GM19099 (cell line): ENCODE data around the gene LDLRAD4.

Experiments used
- POLR2A ChIP-seq: IDR thresholded peaks from 3 replicates; pipeline ENCODE4 v1.6.1; 2011; ENCODE audit warnings: low read depth; ENCODE audit not compliant: insufficient read length; ENCODE audit errors: extremely low read depth

Gene LDLRAD4

DNA sequence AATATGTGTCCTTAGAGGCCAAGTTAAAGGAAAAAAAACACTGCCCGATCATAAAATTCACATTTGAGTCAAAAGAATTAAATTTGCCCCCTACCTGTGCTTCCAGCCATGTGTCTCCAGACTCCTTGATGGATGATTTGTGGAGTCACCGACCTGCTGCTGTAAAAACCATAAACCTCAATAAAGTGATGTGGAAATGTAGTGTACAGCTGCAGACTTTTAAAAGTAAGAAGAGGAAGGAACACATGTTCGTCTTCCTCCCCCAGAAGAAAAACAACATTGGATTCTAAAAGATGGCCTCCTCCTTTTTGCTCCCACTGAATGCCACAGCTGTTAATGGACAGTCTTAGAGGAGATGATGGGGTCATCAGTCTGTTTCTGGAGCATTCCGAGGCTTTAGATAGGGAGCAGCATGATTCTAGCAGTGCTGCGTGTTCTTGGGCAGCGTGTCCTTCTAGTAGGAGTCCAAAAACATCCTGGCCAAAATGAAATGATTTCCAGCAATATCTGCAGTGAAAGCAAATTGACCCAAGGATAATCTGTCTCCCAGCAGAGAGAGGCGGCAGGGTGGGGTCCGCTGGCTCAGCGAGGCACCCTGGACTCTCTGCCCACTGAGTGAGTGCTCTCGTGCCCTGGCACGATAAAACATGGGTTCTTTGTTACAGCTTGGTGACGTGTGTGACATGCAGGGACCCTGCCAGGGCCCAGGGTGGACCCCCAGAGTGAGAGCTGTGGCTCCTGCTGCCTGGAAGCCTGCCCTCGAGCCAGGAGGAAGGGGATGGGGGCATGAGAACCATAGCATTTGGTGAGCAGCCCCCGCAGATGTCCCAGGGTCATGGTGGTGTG is 311.7 kb downstream of the LDLRAD4 start:
- no peak for TF ChIP-seq POLR2A

GRCh38 chr18:13530879-13531387 is 312.4 kb downstream of the LDLRAD4 start:
- TF ChIP-seq POLR2A = no peak

DNA sequence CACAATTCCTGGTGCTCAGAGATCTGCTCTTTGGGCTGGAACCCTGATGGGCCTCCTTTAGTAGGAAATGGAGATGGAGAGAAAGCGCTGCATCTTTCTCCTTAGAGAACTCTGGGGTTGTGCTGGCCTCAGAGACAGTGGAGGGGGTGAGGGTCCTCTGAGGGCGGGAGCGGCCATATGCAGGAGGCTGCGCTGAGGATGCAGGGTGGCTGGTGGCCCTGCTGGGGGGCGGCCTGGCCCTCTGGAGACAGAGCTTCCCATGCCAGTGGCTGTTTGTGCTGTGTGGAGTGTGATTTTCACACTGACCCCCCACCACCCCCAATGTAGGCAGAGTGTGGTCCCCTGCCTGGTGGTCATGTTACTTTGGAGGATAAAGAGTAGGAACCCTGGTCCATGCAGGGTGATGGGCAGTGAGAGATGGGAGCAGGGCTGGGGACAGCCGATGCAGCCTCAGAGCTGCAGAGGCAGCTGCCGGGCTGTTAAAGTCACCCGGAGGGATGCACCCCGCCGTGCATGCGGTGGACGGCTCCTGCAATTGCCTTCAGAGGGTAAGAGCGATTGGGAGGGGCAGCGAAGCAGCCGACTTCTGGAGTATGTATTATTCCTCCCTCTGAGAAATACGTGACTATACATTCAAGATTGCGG is 313.2 kb downstream of the LDLRAD4 start:
- no peak for TF ChIP-seq POLR2A

DNA sequence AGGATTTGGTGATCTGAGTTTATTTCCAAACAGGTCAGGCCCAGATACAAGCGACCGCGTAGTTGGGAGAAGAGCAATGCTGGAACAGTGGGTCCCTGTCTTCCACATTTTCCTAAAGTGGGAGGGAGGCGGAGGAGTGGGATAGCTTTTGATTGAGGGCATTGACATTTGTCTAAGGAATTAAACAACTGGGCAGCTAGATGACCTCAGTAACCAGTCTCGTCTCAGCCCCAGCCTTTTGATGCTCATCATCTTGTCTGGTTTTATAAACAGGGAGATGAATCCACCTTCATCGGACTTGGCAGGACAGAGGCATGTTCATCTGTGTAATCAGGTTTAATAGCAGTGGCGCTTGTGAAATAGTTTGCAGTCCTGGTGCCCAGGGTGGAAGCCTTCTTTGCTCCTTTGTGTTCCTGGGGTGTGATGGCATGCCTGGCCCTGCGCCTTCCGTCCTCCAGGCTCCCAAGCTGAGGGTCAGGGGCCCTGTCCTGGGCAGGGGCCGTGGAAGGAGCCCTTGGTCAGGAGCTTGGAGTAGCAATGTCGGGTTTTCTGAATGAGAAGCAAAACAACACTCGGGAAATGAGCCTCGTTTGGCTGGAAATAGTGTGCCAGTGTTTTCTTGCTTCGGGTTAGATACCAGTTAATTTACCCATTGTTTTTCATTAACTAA is 314.0 kb downstream of the LDLRAD4 start:
- TF ChIP-seq POLR2A = no peak

- TF ChIP-seq POLR2A = no peak
Measured at GRCh38 chr18:13534631-13535030, 316.1 kb downstream of the LDLRAD4 start.

DNA sequence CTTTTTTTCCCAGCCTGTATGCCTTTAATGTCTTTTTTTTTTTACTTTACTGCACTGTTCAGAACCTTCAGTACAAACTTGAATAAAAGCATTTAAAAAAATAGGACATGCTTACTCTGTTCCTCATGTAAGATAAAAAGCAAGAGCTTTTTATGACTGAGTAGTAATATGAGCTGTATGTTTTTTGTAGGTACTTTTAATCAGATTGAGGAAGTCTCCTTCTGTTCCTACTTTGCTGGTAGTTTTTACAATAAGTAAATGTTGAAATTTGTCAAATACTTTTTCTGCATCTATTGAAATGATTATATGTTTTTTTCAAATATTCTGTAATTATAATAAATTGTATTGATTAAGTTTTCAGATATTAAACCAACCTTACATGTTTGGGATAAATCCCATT is 318.0 kb downstream of the LDLRAD4 start:
- no peak for TF ChIP-seq POLR2A

DNA sequence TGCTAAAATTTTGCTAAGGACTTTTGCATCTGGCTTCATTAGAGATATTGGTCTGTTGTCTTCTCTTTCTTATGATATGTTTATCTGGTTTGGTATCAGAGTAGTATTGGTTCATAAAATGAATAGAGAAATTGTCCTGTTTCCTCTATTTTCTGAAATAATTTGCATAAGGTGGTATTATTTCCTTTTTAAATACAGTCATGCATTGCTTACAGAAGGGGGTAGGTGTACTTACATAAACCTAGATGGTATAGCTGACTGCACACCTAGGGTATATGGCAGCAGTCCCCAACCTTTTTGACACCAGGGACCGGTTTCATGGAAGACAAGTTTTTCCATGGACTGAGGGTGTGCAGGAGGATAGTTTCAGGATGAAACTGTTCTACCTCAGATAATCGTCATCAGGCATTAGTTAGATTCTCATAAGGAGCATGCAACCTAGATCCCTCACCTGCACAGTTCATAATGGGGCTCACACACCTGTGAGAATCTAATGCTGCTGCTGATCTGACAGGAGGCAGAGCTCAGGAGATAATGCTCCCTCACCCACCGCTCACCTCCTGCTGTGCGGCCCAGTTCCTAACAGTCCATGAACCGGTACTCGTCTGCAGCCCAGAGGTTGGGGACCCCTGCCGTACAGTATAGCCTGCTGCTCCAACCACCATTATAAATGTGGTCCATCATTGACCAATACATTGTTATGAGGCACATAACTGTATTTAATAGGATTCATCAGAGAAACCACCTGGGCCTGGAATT is 318.6 kb downstream of the LDLRAD4 start:
- TF ChIP-seq POLR2A = no peak

DNA sequence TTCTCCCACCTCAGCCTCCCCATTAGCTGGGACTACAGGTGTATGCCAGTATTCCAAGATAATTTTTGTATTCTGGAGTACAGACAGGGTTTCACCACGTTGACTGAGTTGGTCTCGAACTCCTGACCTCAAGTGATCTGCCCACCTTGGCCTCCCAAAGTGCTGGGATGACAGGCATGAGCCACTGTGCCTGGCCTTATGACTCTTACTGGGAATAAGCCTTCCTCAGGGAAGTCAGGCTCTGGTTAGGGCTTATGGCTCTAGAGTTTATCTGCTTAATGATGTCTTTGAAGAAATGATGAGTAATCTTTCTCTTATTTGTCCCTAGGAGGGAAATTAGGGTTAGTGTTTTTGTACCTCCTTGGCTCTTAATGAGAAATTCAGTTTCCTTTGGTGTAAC is 320.1 kb downstream of the LDLRAD4 start:
- no peak for TF ChIP-seq POLR2A

- TF ChIP-seq POLR2A = no peak
Measured at GRCh38 chr18:13539050-13539449, 320.5 kb downstream of the LDLRAD4 start.

DNA sequence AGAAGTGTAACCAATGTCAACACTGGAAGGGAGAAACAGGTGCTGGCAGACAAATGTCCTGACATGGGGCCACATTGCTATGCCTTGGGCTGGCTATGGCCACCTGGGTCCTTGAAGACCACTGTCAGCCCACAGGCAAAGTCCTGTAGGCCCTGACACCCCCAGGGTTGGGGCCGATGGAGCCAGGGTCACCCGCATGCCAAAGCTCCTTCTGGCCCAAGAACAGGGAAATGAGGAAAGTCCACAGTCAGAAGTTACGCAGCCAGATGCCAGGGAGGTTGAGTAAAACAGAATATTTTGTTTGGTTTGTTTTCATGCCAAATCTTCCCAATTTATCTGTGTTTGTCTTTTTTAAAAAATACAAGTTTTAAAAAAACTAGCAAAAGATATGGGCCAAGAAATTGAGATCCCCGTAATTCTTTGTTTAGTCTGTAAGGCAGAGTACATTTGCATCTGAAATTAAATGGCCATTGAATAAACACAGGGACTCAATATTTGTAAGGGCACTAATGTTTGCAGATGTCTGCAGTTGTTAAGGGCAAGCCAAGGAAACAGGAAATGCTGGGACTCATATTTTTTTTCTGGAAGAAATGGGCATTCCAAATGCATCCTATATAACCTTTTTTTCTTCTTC is 321.4 kb downstream of the LDLRAD4 start:
- TF ChIP-seq POLR2A = no peak

- no peak for TF ChIP-seq POLR2A
Measured at GRCh38 chr18:13540477-13541182, 322.1 kb downstream of the LDLRAD4 start.

GRCh38 chr18:13541621-13542519 is 323.3 kb downstream of the LDLRAD4 start:
- TF ChIP-seq POLR2A = no peak

DNA sequence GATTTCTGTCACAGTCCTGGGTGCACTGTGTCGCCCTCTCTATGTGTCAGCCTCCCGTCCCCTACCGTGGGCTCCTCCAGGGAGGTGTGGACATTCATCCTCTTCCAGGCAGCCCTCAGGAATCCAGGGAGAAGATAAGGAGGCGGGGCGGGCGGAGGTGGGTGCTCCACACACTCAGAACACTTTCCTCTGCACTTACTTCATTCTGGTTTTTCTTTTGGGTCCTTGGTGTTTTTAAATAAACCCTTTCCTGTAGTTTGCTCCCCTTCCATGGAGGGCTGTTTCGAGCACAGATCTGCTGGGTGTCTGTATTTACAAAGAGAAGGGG is 323.9 kb downstream of the LDLRAD4 start:
- no peak for TF ChIP-seq POLR2A
